Mononuclear cell (primary cell): Measurements from ENCODE around the gene CALML3. TPM values are rescaled to one million over a fixed set of nuclear protein-coding genes. Genes with fewer than 3 reads are reported as not detected.
"Not testable (repeated sequence)": the region's sequence is repeated elsewhere in the genome, so short reads cannot be mapped to it uniquely, and the experiment has no call there.

ENCODE experiments used
- H3K27me3 ChIP-seq: 2 replicates; pipeline ENCODE4 v1.6.0; 2011; ENCODE audit warnings: low read length, control low read depth; ENCODE audit not compliant: insufficient read depth
- H3K4me1 ChIP-seq: 2 replicates; pipeline ENCODE4 v1.5.1; 2011; ENCODE audit warnings: mild to moderate bottlenecking, low read length, control low read depth; ENCODE audit not compliant: insufficient read depth
- H3K4me3 ChIP-seq: 2 replicates; pipeline ENCODE4 v1.5.1; 2011; ENCODE audit warnings: mild to moderate bottlenecking, low read length, moderate library complexity
- H3K9me3 ChIP-seq: 2 replicates; pipeline ENCODE4 v1.5.1; 2011; ENCODE audit warnings: low read depth, mild to moderate bottlenecking, control low read depth, low read length
- total RNA-seq: library from RNA; depleted of rRNA; stranded (reverse); fragments of >200 nt; gene quantifications from one replicate; pipeline ENCODE4 v1.2.3, GENCODE V29; 2012

The CALML3 gene
- total RNA-seq, 1 donor = not detected

GRCh38 chr10:5556576-5556975, 31.8 kb downstream of the CALML3 start:
- H3K27me3 ChIP-seq = no peaks in the 10 kb centered on the region
- H3K4me1 ChIP-seq = peaks cover 13% of the 10 kb centered on the region
- H3K4me3 ChIP-seq = no peak overlapping the region
- H3K9me3 ChIP-seq = no peaks in the 10 kb centered on the region

DNA sequence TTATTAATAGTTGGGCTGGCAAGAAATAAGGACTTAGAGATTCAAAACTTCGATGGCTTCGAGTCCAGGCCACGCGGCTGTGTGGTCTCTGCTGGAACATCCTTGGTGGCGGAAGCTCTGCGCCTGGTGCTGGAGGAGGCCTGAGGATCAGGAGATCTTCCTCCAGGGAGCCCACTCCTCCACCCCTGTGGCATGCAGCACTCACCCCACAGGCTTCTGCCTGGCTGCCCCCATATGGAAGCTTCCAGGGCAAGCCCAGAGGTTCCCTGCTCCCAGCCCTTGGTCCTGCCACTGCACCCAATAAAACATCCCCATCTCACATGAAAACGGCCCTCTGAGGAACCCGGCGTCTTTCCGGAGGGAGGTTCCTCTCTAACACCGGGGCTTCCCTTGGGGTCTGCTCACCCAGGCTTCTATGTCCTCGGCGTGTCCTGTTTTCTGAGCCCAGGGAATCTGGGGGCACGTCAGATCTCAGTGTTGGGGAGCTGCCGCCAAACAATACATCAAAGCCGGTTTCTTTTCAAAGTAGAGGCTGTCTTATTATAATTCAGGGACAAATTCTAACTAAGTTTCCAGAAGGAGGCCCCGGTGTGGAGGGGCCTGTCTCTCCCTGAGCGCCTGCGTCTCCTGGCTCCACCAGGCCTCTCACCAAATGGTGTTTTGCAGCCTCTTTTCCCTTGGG, 32.4 kb downstream of the CALML3 start:
- H3K9me3 ChIP-seq = no peaks in the 10 kb centered on the region

GRCh38 chr10:5557799-5558771, 33.3 kb downstream of the CALML3 start:
- Histone ChIP-seq H3K4me1 (peaks cover 3% of the 10 kb centered on the region), H3K9me3 (no peaks in the 10 kb centered on the region), H3K27me3 (no peaks in the 10 kb centered on the region)

More for the DNA sequence above, 32.4 kb downstream of the CALML3 start:
- no peak overlapping the region for H3K4me3 ChIP-seq
- peaks cover 7% of the 10 kb centered on the region for H3K4me1 ChIP-seq
- no peaks in the 10 kb centered on the region for H3K27me3 ChIP-seq

GRCh38 chr10:5559022-5559421, 34.3 kb downstream of the CALML3 start:
- H3K4me3 ChIP-seq, H3K27me3 ChIP-seq, H3K9me3 ChIP-seq, H3K4me1 ChIP-seq: not testable (repeated sequence)

More at GRCh38 chr10:5557799-5558771, 33.3 kb downstream of the CALML3 start:
- H3K4me3 ChIP-seq = no peak overlapping the region

- Histone ChIP-seq H3K9me3 (no peaks in the 10 kb centered on the region), H3K4me3 (no peak overlapping the region), H3K27me3 (no peaks in the 10 kb centered on the region), H3K4me1 (peaks cover 10% of the 10 kb centered on the region)
These were observed 34.9 kb downstream of the CALML3 start for GRCh38 chr10:5559642-5560141.

DNA sequence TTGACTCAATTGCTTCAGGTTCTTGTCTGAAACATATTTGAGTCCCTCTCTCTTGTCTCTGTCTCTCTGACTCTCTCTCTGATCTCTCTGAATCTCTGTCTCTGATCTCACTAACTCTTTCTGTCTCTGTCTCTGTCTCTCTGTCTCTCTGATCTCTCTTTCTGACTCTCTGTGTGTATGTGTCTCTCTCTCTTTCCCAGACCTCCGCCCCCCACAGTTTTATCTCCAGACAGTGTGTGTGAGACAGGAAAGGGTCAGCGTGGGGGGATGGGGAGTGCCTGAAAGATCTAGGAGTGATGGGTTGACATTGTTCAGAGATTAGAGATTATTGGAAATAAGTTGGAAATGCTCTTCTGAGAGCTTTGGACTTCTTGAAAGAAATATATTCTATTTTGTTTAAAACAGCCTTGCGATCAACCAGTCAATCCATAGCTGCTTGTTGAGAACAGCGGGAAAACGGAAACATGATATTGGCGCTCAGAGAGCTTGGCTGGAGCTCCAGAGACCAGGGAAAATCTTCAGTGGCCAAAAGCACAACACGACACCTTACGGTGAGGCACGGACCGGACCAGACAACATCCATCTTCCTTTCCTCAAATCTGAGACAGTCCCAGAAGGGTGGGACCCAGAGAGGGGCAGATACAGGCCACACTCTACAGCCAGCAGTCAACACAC, 35.5 kb downstream of the CALML3 start:
- Histone ChIP-seq H3K4me3 (no peak overlapping the region), H3K27me3 (no peaks in the 10 kb centered on the region), H3K9me3 (no peaks in the 10 kb centered on the region), H3K4me1 (peaks cover 10% of the 10 kb centered on the region)

DNA sequence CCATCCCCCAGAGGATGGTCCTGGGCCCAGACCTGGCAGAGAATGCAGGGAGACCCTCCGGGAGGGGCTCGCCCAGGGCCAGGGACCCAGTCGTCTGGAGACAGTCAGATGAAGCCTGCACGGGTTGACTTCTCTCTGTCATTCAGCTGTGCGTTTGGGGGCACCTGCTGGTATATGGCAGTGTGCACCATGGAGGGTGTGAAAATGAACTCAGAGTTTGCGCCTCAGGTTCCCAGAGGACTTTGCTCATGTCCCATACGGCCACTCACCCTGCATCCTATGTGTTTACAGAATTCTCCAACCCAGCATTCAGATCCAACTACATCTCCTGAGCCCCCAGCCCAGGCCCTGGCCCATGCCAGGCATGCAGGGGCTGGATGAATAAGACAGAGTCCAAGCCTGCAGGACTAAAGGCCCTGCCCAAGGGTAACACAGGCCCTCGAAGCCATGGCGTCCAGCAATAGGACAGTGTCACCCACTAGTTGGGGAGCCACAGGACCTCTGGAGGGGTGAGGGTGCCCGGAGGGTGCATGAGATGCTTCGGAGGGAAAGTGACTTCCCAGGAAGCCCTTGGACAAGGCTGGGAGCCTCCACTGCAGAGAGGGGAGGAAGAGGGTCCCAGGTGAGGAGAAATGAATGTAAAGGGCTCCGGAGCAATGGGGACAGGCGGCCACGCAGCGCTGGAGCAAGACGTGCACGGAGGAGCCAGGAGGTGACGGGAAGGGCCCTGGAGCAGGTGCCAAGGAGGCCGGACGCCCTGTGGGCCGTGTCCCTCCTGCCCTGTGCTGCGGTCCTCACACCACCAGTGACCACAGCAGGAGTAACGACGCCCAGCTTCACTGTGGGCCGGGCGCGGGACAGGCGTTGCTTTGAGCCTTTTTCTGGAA, 36.3 kb downstream of the CALML3 start:
- H3K4me1 ChIP-seq = peaks cover 10% of the 10 kb centered on the region
- no peaks in the 10 kb centered on the region for H3K9me3 ChIP-seq
- no peak overlapping the region for H3K4me3 ChIP-seq
- no peaks in the 10 kb centered on the region for H3K27me3 ChIP-seq

DNA sequence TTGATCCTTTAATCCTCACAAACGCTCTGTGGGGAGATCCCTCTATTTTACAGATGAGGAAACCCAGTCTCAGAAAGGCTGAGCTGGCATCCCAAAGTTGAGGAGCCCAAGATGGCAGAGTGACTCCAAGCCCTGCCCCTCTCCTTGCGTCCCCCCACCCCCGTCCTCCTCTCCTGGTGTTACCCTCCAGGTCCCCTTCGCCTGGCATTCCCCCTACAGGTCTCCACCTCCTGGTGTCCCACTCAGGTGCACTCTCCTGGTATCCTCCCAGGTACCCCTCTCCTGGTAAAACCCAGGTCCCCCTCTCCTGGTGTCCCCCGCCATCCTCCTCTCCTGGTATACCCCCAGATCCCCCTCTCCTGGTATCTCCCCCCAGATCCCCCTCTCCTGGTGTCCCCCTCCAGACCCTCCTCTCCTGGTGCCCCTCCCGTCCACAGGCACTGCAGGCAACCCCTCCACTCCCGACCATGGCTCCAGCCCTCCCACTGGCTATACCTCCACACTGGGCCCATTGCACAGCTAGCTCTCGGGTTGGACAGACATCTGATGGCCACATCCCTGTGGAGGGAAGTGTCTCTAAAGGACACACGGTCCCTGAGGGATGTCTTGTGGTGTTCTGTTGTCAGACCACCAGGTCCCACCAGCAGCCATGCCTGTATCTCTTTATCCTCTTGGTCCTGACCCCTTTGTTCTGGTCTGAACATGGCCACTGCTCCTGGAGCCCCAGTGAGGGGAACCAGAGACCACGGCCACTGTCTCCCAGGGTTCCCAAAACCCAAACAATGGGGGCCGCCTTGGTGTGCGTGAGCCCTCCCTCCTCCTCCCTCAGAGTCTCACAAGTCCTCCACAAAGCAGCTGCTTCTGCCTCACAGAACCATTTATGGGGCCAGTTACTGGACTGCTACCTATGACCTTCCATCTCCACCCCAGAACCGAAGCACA, 37.2 kb downstream of the CALML3 start:
- H3K9me3 ChIP-seq = no peaks in the 10 kb centered on the region
- no peak overlapping the region for H3K4me3 ChIP-seq
- peaks cover 10% of the 10 kb centered on the region for H3K4me1 ChIP-seq
- no peaks in the 10 kb centered on the region for H3K27me3 ChIP-seq

DNA sequence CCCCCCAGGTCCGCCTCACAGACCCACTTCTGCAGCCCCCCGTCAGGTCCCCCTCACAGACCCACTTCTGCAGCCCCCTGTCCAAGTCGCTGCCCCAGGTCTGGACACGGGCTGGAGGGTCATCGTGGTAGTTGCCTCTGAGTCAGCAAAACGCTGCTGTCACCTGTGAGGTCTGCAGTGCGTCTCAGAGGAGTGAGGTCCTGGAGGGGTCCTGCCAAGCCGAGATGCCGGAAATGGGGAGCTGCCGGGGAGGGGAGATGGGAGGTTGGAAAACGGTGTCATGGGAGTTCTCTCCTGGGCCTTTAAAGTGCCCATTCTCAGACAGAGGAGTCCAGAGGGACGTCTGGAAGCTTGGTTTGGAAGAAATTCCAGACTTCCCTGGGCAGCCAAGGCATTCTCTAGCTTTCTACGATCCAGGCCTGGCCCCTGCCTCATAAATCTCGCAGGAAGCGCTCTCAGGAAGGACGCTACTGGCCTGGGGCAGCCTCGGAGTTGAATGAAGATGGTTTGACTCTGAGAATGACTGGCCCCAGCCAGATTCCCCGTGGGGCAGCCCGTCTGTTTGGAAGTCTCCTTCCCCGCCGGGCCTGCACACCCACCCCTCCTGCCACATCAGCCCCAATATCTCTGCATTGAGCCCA, 38.7 kb downstream of the CALML3 start:
- no peaks in the 10 kb centered on the region for H3K27me3 ChIP-seq
- H3K9me3 ChIP-seq = no peaks in the 10 kb centered on the region
- no peak overlapping the region for H3K4me3 ChIP-seq
- peaks cover 10% of the 10 kb centered on the region for H3K4me1 ChIP-seq

GRCh38 chr10:5563991-5564536, 39.3 kb downstream of the CALML3 start:
- Histone ChIP-seq H3K4me3 (no peak overlapping the region), H3K4me1 (peaks cover 10% of the 10 kb centered on the region), H3K27me3 (no peaks in the 10 kb centered on the region), H3K9me3 (no peaks in the 10 kb centered on the region)

GRCh38 chr10:5564537-5565204, 39.9 kb downstream of the CALML3 start:
- Histone ChIP-seq H3K27me3 (no peaks in the 10 kb centered on the region), H3K9me3 (no peaks in the 10 kb centered on the region), H3K4me3 (no peak overlapping the region), H3K4me1 (peaks cover 10% of the 10 kb centered on the region)

DNA sequence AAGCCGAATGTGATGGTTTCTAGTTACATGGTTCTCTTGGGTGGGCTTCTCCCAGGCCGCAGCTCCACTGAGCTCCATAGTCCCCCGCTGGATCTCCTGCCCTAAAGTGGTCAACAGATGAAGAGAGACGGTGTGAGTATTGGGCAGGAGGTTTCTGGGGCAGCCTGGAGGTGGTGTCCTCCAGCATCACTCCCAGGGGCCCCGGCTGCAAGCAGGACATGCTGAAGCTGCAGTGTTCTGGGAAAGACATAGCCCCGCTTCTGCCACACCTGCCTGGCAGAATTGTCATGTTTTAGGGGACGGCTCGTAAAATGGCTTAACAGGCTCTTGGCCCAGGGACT, 40.4 kb downstream of the CALML3 start:
- H3K9me3 ChIP-seq = no peaks in the 10 kb centered on the region
- H3K27me3 ChIP-seq = no peaks in the 10 kb centered on the region
- H3K4me3 ChIP-seq = no peak overlapping the region
- H3K4me1 ChIP-seq = peaks cover 10% of the 10 kb centered on the region
